Mucosa of descending colon (tissue), 3 donors: ENCODE data around the gene RPL3. TPM values are rescaled to one million over a fixed set of nuclear protein-coding genes. Genes with fewer than 3 reads are reported as not detected.
A peak's percentile ranks its signal among the peaks of the same experiment; 100 is the strongest.

Experiments used
- ATAC-seq: fragments of 200-7000 bp; cut with Tn5 transposase; one replicate; pipeline ENCODE4 v1.9.1; 2020; ENCODE audit warnings: mild to moderate bottlenecking, moderate library complexity
- DNase-seq, 3 donors: peaks; one replicate each; pipeline ENCODE4 v3.0.0-alpha.2; 2020
- H3K36me3 ChIP-seq: fragments of 200-600 bp; one replicate; pipeline ENCODE4 v1.8.0; 2021; ENCODE audit warnings: low read depth, mild to moderate bottlenecking
- H3K4me1 ChIP-seq: fragments of 200-600 bp; one replicate; pipeline ENCODE4 v1.8.0; 2021; ENCODE audit warnings: low read depth, mild to moderate bottlenecking
- H3K4me3 ChIP-seq: fragments of 200-600 bp; one replicate; pipeline ENCODE4 v1.8.0; 2021; ENCODE audit warnings: mild to moderate bottlenecking
- H3K9me3 ChIP-seq: fragments of 200-600 bp; one replicate; pipeline ENCODE4 v1.8.0; 2021; ENCODE audit warnings: mild to moderate bottlenecking
- intact Hi-C, 2 donors: fragments of 100-400 bp; cut with DNase I in 1 of 2; cut with micrococcal nuclease in 1 of 2; formaldehyde crosslinking; loops; one replicate each; pipeline versions ENCODE4 v1.11.0 to v1.11.1; 2022; cut with DNase I, micrococcal nuclease
- total RNA-seq, 3 donors: library from RNA; stranded (reverse); fragmentation: NEBNext Ultra II Directional in 2 of 3; extraction: Animal tissue kit (Norgen Biotek cat#: 25700) in 2 of 3; gene quantifications; one replicate each; pipeline versions ENCODE4 v1.2.1 to v1.2.4, GENCODE V29; 2021 to 2023
- TF ChIP-seq, protein P1 (sequence below): fragments of 200-600 bp; IDR thresholded peaks from one replicate; pipeline ENCODE4 v1.8.0; 2022; ENCODE audit warnings: antibody characterized with exemption, mild to moderate bottlenecking
- donor health status: DM: no; HTN: no; CAD: no; lungs with moderate emphysema.
- donor health status: DM: no; HTN: no; CAD: no.
- donor health status: DM: no; HTN: yes; CAD: no.

The RPL3 gene
- total RNA-seq, 3 donors from 2014 or later = 1,561 to 1,749 (median 1,709) TPM

GRCh38 chr22:39292031-39292462, 27.4 kb downstream of the RPL3 start:
- no peak overlapping the region for H3K4me3 ChIP-seq
- ATAC-seq (peak; percentile 14), DNase-seq (no peak)
- H3K4me1 ChIP-seq = peaks cover 5% of the 10 kb centered on the region
- TF ChIP-seq, protein P1, sequence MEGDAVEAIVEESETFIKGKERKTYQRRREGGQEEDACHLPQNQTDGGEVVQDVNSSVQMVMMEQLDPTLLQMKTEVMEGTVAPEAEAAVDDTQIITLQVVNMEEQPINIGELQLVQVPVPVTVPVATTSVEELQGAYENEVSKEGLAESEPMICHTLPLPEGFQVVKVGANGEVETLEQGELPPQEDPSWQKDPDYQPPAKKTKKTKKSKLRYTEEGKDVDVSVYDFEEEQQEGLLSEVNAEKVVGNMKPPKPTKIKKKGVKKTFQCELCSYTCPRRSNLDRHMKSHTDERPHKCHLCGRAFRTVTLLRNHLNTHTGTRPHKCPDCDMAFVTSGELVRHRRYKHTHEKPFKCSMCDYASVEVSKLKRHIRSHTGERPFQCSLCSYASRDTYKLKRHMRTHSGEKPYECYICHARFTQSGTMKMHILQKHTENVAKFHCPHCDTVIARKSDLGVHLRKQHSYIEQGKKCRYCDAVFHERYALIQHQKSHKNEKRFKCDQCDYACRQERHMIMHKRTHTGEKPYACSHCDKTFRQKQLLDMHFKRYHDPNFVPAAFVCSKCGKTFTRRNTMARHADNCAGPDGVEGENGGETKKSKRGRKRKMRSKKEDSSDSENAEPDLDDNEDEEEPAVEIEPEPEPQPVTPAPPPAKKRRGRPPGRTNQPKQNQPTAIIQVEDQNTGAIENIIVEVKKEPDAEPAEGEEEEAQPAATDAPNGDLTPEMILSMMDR = no peak
- H3K36me3 ChIP-seq = no peaks in the 10 kb centered on the region
- intact Hi-C loops = no loop called here
- H3K9me3 ChIP-seq = no peaks in the 10 kb centered on the region

GRCh38 chr22:39291523-39291922, 27.9 kb downstream of the RPL3 start:
- peaks cover 5% of the 10 kb centered on the region for H3K4me1 ChIP-seq
- no peaks in the 10 kb centered on the region for H3K9me3 ChIP-seq
- DNase-seq = no peak
- no peak overlapping the region for H3K4me3 ChIP-seq
- intact Hi-C loops = no loop called here
- no peaks in the 10 kb centered on the region for H3K36me3 ChIP-seq
- no peak for ATAC-seq
- TF ChIP-seq, protein P1 = no peak

- H3K36me3 ChIP-seq = no peaks in the 10 kb centered on the region
- intact Hi-C loops = no loop called here
- DNase-seq (no peak), ATAC-seq (peak; percentile 26)
- no peaks in the 10 kb centered on the region for H3K9me3 ChIP-seq
- H3K4me1 ChIP-seq = peaks cover 5% of the 10 kb centered on the region
- no peak overlapping the region for H3K4me3 ChIP-seq
- TF ChIP-seq, protein P1 = no peak
These were observed 28.7 kb downstream of the RPL3 start for GRCh38 chr22:39290724-39291161.

DNA sequence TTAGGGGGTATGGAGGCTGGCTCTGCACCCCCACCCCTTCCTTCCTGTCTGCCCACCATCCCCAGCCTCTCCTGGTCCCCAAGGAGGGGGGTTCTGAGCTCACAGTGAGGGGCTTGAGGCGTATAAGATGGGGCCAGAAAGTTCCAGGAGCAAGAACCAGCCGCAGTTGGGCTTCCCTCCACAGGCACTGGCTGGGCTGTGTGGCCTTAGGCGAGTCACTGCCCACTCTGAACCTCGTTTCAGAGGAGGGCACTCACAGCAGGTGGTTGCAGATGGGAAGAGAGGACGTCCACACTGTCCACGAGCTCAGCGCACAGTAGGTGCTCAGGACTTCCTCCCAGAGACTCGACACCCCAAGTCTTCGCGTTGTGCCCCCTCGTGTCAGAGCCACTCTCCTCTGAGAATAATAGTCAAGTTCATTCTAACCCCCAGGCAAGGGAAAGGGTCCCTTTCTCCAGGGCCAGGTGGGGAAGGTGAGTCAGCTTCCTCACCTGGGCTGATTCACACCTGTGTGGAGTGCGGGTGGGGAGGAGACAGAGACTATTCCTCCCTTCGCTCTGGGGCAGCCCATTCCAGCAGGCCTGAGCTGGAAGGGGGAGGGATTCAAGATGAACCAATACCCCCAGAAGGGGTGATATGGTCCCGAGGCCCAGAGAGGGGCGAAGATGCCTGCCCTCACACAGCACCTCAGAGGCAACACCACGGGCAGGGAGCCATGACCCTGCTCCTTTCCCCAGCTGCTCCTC, 29.3 kb downstream of the RPL3 start:
- Histone ChIP-seq H3K4me3 (no peak overlapping the region), H3K36me3 (no peaks in the 10 kb centered on the region), H3K4me1 (peaks cover 5% of the 10 kb centered on the region), H3K9me3 (peaks cover 2% of the 10 kb centered on the region)
- intact Hi-C loops = no loop called here
- no peak for DNase-seq
- no peak for ATAC-seq
- TF ChIP-seq, protein P1 = no peak

DNA sequence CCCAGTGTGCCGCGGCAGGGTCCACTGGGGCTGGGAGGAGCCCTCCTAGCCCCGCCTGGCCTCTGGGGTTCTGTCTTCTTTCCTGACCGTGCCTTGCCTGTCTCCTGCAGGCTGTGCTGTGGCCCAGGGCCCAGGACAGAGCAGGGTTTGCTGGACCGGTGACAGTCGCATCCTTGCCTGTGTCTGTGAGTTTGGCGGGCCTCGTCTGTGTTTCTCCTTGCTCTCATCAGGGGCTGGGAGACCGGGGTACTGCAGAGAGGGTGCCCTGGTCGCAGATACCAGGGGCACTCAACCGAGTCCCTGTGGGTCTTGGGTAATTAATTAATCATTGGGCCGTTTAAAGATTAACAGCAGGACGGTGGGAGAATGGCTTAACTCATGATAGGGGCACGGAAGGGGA, 29.9 kb downstream of the RPL3 start:
- TF ChIP-seq, protein P1 = no peak
- intact Hi-C loops = no loop called here
- no peak for DNase-seq

More for the DNA sequence above, 29.9 kb downstream of the RPL3 start:
- Histone ChIP-seq H3K9me3 (peaks cover 5% of the 10 kb centered on the region), H3K4me3 (no peak overlapping the region), H3K4me1 (peaks cover 5% of the 10 kb centered on the region), H3K36me3 (no peaks in the 10 kb centered on the region)
- no peak for ATAC-seq
